SKM-1 treated with dmso at 0.1 percent for 144 hours (cell line): ENCODE results near the gene CLSTN2.

ENCODE experiments used
- DNase-seq: peaks from one replicate; lab custom pipeline; 2025; ENCODE audit not compliant: unreplicated experiment; lab: John Stamatoyannopoulos, UW

The CLSTN2 gene

GRCh38 chr3:140530131-140530530, 595.1 kb downstream of the CLSTN2 start:
- DNase-seq: no peak

GRCh38 chr3:140530603-140531002, 595.6 kb downstream of the CLSTN2 start:
- DNase-seq: no peak

GRCh38 chr3:140532793-140533330, 597.9 kb downstream of the CLSTN2 start:
- no peak for DNase-seq

GRCh38 chr3:140536926-140537726, 602.1 kb downstream of the CLSTN2 start:
- no peak for DNase-seq

- no peak for DNase-seq
Measured at GRCh38 chr3:140537727-140538082, 602.7 kb downstream of the CLSTN2 start.

GRCh38 chr3:140540262-140540661, 605.3 kb downstream of the CLSTN2 start:
- DNase-seq: no peak

- DNase-seq: no peak
Measured at GRCh38 chr3:140541975-140542653, 607.1 kb downstream of the CLSTN2 start.

GRCh38 chr3:140545197-140545596, 610.2 kb downstream of the CLSTN2 start:
- DNase-seq: no peak

GRCh38 chr3:140545756-140546155, 610.8 kb downstream of the CLSTN2 start:
- DNase-seq: no peak

GRCh38 chr3:140546649-140547048, 611.7 kb downstream of the CLSTN2 start:
- no peak for DNase-seq

GRCh38 chr3:140552403-140552802, 617.4 kb downstream of the CLSTN2 start:
- DNase-seq: no peak

GRCh38 chr3:140552898-140553297, 617.9 kb downstream of the CLSTN2 start:
- DNase-seq: no peak

- DNase-seq: no peak
Measured at GRCh38 chr3:140553591-140553990, 618.6 kb downstream of the CLSTN2 start.

- DNase-seq: no peak
Measured at GRCh38 chr3:140555666-140556065, 620.7 kb downstream of the CLSTN2 start.

GRCh38 chr3:140557476-140557875, 622.5 kb downstream of the CLSTN2 start:
- no peak for DNase-seq

- DNase-seq: no peak
Measured at GRCh38 chr3:140559546-140559945, 624.6 kb downstream of the CLSTN2 start.

- no peak for DNase-seq
Measured at GRCh38 chr3:140563206-140563760, 628.3 kb downstream of the CLSTN2 start.

GRCh38 chr3:140568131-140568530, 633.1 kb downstream of the CLSTN2 start:
- DNase-seq: no peak

GRCh38 chr3:140568842-140569520, 634.0 kb downstream of the CLSTN2 start:
- no peak for DNase-seq

- DNase-seq: no peak
Measured at GRCh38 chr3:140570602-140571001, 635.6 kb downstream of the CLSTN2 start.

- no peak for DNase-seq
Measured at GRCh38 chr3:140571836-140572235, 636.9 kb downstream of the CLSTN2 start.
